Placental epithelial cell (primary cell): ENCODE measurements around the gene FOXJ2. TPM values are rescaled to one million over a fixed set of nuclear protein-coding genes. Genes with fewer than 3 reads are reported as not detected.

Experiments used
- total RNA-seq: library from RNA; depleted of rRNA; stranded (reverse); fragments of >200 nt; gene quantifications from 2 replicates; pipeline ENCODE4 v1.2.3, GENCODE V29; 2012

FOXJ2 gene
- total RNA-seq: 8.8 and 10.6 TPM in 2 replicates

DNA sequence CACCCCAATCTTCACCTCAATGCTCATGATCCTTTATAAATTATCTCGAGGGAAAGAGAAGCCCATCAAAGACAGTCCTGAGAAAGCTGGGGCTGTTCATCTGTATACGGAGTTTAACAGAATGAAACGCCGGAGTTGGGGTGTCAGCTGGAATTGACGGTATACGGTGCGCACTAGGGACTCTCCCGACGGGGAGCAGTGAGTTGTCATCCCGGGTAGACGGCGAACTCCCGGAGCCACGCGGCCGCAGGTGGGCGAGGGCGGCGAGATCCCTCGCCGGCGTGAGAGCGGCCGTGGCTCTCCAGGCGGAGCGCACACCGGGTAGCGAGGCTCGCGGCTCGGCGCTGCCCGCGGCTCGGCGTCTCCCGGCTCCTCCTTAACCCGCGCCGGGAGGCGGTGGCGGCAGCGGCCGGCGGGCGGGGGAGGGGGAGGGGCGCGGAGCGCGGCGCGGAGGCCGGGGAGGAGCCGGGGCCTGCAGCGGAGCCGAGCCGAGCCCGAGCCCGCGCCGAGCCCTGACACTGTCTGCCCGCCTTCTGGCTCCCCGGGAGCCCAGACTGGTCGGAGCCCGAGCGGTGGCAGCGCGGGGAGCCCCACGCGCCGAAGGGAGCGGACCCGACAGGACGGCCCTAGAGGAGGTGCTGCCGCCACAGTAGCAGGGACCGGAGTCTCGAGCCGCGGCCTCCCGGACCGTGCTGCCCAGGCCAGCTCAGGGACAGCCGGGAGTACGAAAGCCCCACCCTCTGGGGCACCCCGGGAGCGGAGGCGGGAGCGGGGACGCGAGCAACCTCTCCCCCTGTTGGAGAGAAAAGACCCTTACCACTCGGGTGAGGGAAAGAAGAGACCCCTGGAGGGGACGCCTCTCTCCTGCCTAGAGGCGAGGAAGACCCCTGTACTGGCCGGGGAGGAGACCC is at the start of gene FOXJ2:
Gene FOXJ2, plus strand, starts transcription at position 475 of the 911 bp plus-strand sequence. CDS start 7,117 bp downstream, outside the sequence.

DNA sequence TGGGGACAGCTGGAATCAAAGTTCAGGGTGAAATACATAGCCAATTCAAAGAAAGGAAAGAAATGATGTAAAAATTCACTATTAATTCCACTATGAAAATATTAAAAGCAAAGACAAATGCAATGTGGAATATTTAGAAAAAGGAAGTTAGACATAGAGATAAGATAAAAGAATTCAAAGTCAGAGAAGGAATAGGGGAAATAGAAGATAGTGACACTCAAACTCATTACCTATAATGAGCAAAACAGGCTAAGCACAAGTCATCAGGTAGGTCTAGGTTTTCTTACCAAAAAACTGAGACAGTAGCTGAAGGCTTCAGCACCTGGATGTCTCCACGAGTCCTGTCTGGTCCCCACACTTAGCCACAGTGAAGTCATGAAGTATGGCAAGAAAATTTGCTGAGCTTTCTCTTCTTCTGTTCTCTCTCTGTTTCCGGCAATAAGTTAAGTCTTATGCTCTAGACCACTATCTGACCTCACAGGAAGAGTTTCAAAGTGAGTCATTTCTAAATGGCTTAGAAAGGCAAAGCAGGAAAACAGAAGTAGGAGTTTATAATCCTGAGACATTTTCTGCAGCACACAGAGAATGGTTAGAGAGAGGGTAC is 33.6 kb downstream of the FOXJ2 start, which contains the start of gene C3AR1:
Gene C3AR1, minus strand, starts transcription at position 369 of the 604 bp plus-strand sequence. CDS start 6,174 bp downstream, outside the sequence.

Other genes starting within 250 kb of the FOXJ2 start
- under 0.01 and 0.11 TPM in 2 replicates for gene NANOG, start 243.3 kb upstream of the FOXJ2 start, total RNA-seq
- not detected in 2 replicates for gene SLC2A14, start 159.8 kb upstream of the FOXJ2 start, total RNA-seq
- 19.3 and 21.2 TPM in 2 replicates for gene SLC2A3, start 96.5 kb upstream of the FOXJ2 start, total RNA-seq
- not detected in 2 replicates for gene C3AR1, start 33.6 kb downstream of the FOXJ2 start, total RNA-seq
- 30.2 and 39.3 TPM in 2 replicates for gene NECAP1, start 49.6 kb downstream of the FOXJ2 start, total RNA-seq
- under 0.01 TPM in 1 of 2 replicates, not detected in the other for gene CLEC4A, start 90.9 kb downstream of the FOXJ2 start, total RNA-seq
- not detected in 2 replicates for gene ZNF705A, start 124.3 kb downstream of the FOXJ2 start, total RNA-seq
- gene FAM90A1, start 194.9 kb downstream of the FOXJ2 start, total RNA-seq: 0.11 TPM in 1 of 2 replicates, not detected in the other